Kidney epithelial cell (primary cell): ENCODE measurements around the gene FAHD1. TPM values are rescaled to one million over a fixed set of nuclear protein-coding genes. Genes with fewer than 3 reads are reported as not detected.

Source experiments
- DNase-seq: peaks from one replicate; pipeline ENCODE4 v3.0.0-alpha.2; 2010; ENCODE audit warnings: low read depth
- H3K27me3 ChIP-seq: 2 replicates; pipeline ENCODE4 v1.6.0; 2011; ENCODE audit warnings: low read length; ENCODE audit not compliant: control insufficient read depth, insufficient read depth
- H3K36me3 ChIP-seq: 2 replicates; pipeline ENCODE4 v1.5.1; 2011; ENCODE audit warnings: low read length; ENCODE audit not compliant: control insufficient read depth, insufficient read depth
- H3K4me3 ChIP-seq: 2 replicates; pipeline ENCODE4 v1.5.1; 2011; ENCODE audit warnings: low read depth, mild to moderate bottlenecking, control low read depth, low read length
- total RNA-seq: library from RNA; depleted of rRNA; stranded (reverse); fragments of >200 nt; gene quantifications from 2 replicates; pipeline ENCODE4 v1.2.3, GENCODE V29; 2015
- TF ChIP-seq, protein P1 (sequence below): IDR thresholded peaks from 2 replicates; pipeline ENCODE4 v1.5.1; 2011; ENCODE audit warnings: mild to moderate bottlenecking, moderate library complexity, low read length, control low read depth, inconsistent platforms; ENCODE audit not compliant: insufficient read depth, poor library complexity, severe bottlenecking

Gene FAHD1
- total RNA-seq, 1 donor from 2014 or later = 59.7 TPM

DNA sequence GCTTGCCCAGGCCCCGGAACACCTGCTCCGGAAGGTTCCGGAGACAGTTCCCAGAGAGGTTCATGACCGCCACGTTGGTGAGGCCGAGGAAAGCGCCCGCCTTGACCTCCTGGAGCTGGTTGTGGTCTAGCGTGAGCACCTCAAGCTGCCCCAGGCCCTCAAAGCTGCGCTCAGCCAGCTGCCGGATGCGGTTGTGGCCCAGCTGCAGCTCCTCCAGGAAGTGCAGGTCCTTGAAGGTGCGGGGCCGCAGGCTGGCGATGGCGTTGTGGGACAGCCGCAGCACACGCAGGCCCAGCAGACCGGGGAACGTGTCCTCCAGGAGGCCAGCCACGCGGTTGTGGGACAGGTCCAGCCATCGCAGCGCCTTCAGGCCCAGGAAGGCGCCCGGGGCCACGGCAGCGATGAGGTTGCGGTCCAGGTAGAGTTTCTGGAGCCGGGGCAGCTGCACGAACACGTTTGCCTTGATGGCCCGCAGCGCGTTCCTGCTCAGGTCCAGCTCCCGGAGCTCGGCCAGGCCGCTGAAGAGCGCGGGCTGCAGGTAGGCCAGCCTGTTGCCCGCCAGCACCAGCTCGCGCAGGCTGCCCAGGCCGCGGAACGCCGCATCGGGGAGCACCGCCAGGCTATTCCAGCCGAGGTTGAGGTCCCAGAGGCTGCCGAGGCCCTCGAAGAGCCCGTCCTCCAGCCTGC, 35.6 kb upstream of the FAHD1 start:
- peaks cover 2% of the 10 kb centered on the region for H3K27me3 ChIP-seq
- H3K4me3 ChIP-seq = no peak overlapping the region
- no peaks in the 10 kb centered on the region for H3K36me3 ChIP-seq
- DNase-seq = no peak
- TF ChIP-seq, protein P1, sequence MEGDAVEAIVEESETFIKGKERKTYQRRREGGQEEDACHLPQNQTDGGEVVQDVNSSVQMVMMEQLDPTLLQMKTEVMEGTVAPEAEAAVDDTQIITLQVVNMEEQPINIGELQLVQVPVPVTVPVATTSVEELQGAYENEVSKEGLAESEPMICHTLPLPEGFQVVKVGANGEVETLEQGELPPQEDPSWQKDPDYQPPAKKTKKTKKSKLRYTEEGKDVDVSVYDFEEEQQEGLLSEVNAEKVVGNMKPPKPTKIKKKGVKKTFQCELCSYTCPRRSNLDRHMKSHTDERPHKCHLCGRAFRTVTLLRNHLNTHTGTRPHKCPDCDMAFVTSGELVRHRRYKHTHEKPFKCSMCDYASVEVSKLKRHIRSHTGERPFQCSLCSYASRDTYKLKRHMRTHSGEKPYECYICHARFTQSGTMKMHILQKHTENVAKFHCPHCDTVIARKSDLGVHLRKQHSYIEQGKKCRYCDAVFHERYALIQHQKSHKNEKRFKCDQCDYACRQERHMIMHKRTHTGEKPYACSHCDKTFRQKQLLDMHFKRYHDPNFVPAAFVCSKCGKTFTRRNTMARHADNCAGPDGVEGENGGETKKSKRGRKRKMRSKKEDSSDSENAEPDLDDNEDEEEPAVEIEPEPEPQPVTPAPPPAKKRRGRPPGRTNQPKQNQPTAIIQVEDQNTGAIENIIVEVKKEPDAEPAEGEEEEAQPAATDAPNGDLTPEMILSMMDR = no peak

DNA sequence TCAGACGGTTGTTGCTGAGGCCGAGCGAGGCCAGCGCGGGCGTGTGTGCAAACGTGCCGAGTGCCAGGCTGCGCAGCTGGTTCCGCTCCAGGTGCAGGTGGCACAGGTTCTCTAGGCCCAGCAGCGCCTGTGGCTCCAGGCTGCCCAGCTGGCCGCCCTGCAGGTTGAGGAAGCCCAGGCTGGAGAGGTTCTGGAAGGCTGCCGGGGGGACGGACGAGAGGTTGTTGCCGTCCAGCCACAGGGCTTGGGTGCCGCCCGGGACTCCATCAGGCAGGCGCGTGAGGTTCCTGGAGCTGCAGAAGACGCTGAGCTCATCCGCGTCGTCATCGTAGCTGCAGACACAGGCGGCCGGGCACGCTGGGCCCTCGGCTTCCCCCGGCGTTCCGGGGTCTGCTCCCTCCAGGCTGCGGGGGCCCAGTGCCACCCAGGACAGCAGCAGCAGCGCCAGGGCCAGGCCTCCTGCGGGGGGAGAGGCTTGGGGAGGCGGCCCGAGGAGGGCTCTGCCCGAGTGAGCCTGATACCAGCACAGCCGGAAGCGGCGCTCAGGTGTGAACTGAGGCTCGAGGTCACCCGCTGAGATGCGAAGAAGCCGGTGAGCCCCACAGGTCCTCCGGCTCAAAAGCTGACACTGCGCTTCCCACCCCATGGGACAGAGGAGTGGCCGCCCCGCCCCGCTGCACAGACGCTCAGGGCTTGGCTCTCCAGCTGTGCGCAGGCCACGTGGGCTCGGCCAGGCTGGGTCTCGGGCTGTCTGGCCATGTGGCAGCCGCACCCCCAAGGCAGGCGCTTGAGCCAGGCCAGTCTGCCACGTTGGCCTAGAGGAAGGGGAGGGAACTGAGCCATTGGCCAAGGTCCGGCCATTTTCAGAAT, 34.8 kb upstream of the FAHD1 start:
- TF ChIP-seq, protein P1 = no peak
- peaks cover 2% of the 10 kb centered on the region for H3K27me3 ChIP-seq
- H3K4me3 ChIP-seq = no peak overlapping the region
- no peaks in the 10 kb centered on the region for H3K36me3 ChIP-seq
- DNase-seq = no peak

DNA sequence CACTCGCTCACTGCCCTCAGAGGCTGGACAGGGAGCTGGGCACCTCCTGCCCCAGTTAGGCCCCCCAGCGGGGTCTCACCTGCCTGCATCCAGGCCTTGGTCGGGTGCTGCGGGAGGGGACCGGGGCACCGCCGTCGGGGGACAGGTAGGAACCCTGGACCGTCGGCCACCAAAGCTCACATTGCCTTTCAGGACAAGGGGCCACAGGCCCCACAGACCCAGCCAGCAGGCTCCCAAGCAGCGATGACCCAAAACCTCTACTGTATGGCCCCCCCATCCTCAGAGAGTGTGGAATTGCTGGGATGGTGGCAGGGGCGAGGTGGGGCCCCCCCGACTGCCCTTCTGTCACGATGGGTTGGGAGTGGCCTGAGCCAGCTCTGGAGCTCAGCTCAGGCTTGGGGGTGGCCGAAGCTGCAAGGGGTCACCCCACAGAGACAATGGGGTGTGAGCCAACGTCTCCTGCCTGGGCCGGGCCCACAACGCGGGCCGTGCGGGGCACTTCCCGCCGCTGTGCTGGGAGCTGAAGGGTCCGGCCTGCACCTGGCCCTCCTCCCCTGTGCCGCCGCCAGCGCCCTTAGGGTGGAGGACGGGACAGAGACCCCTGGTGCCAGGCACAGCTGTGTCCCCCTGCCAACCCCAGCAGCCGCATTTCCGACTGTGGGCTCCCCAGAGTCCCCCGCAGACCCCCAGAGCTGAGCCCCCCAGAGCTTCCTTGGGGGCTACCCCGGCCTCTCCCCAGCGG, 34.0 kb upstream of the FAHD1 start:
- H3K36me3 ChIP-seq = no peaks in the 10 kb centered on the region
- peaks cover 2% of the 10 kb centered on the region for H3K27me3 ChIP-seq
- TF ChIP-seq, protein P1 = no peak
- no peak overlapping the region for H3K4me3 ChIP-seq
- no peak for DNase-seq

DNA sequence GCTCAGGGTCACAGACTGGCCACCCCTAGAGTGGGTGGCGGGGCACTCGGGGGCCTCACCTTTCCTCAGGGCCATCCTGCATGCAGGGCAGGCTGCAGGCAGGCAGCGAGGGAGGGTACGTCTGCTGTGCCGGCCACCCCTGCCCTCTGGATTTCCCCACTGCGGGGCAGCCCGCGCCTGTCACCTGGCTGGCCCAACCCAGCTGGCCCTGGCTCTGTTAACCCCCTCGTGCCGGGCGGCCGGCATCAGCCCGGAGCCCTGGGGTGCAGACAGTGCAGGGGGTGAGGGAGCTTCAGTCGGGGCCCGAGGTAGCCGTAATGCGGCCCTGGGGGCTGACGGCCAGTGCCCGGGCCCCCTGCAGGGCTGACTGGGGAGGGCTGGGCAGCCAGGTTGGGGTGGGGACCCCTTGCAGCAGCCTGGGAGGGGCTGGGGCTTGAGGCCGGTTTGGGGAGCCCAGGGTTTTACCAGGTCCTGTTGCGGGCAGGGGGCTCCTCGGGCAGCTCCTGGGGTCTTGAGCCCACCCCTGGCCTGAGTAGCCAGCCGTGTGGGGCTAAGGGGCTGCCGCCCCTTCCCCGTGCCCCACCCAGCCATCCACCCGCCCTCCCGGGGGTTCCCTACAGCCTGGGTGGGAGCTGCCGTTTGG, 33.3 kb upstream of the FAHD1 start, which contains the start of gene IGFALS:
Gene IGFALS, minus strand, starts transcription at position 128 of the 643 bp plus-strand sequence. Its CDS starts 53 bp downstream, at position 75.
- Histone ChIP-seq H3K36me3 (no peaks in the 10 kb centered on the region), H3K27me3 (peaks cover 2% of the 10 kb centered on the region), H3K4me3 (no peak within 1 kb of the TSS)
- TF ChIP-seq, protein P1 = no peak
- no peak for DNase-seq

DNA sequence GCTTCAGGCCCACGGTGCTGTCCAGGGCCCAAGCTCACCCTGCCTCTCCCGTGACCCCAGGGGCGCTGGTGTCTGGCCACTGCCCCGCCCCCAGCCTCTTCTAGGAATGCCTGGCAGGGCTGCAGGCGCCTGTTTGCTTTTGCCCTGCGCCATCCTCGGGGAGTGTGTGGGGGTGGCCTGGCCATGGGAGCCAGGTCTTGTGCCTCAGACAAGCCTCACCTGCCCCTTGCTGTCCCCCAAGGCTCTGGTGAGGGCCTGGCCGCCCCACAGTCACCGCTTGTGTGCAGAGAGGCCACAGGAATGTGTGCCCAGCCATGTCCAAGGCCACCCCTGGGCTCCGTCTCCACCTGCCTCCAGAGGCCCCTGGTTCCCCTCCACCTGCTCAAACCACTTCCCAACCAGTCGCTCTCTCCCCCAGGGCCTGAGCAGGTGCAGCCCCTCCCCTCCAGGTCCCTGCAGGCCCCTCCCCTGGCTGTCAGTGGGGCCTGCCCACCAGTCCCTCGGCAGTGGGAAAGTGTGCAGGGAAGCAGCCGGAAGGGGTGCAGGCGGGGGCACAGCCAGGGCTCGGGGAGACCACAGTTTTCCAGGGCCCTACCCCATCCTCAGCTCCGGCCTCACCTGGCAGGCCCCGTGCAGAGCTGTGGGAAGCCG, 32.7 kb upstream of the FAHD1 start:
- H3K36me3 ChIP-seq = no peaks in the 10 kb centered on the region
- TF ChIP-seq, protein P1 = no peak
- DNase-seq = no peak
- no peak overlapping the region for H3K4me3 ChIP-seq
- H3K27me3 ChIP-seq = peaks cover 2% of the 10 kb centered on the region
